OCI-LY1 (cell line): ENCODE measurements around the gene CSF2.

Experiments used
- H2AFZ ChIP-seq: fragments of 200-600 bp; sonication (generic), shearing (Covaris generic); 2 replicates; pipeline ENCODE4 v1.6.0; 2014; ENCODE audit warnings: antibody characterized with exemption, mild to moderate bottlenecking, low read length
- H3F3A ChIP-seq: fragments of 200-600 bp; sonication (generic), shearing (Covaris generic); 2 replicates; pipeline ENCODE4 v1.6.0; 2014; ENCODE audit warnings: mild to moderate bottlenecking, antibody characterized with exemption, low read length, moderate library complexity; ENCODE audit not compliant: insufficient read depth
- H3K27ac ChIP-seq: fragments of 200-600 bp; sonication (generic); 2 replicates; pipeline ENCODE4 v1.5.1; 2014; ENCODE audit warnings: low read length, mixed run types, mild to moderate bottlenecking, low read depth; ENCODE audit not compliant: poor library complexity, severe bottlenecking
- H3K27me3 ChIP-seq: fragments of 200-600 bp; sonication (generic); 2 replicates; pipeline ENCODE4 v1.6.0; 2014; ENCODE audit warnings: antibody characterized with exemption, mild to moderate bottlenecking, low read length, moderate library complexity; ENCODE audit not compliant: insufficient read depth
- H3K36me3 ChIP-seq: fragments of 200-600 bp; sonication (generic); 2 replicates; pipeline ENCODE4 v1.6.1; 2014; ENCODE audit warnings: mild to moderate bottlenecking, antibody characterized with exemption, low read length, moderate library complexity, mixed read lengths; ENCODE audit not compliant: insufficient read depth
- H3K4me1 ChIP-seq: fragments of 200-600 bp; sonication (generic); 2 replicates; pipeline ENCODE4 v1.5.1; 2014; ENCODE audit warnings: mild to moderate bottlenecking, low read length, moderate library complexity; ENCODE audit not compliant: insufficient read depth, severe bottlenecking
- H3K4me2 ChIP-seq: fragments of 200-600 bp; sonication (generic), shearing (Covaris generic); 2 replicates; pipeline ENCODE4 v1.6.1; 2014; ENCODE audit warnings: low read length
- H3K4me3 ChIP-seq: fragments of 200-600 bp; sonication (generic); 2 replicates; pipeline ENCODE4 v1.5.1; 2014; ENCODE audit warnings: low read length, low read depth, mild to moderate bottlenecking, mixed read lengths; ENCODE audit not compliant: poor library complexity, severe bottlenecking
- H3K79me2 ChIP-seq: fragments of 200-600 bp; shearing (Covaris generic); 2 replicates; pipeline ENCODE4 v1.6.1; 2016; ENCODE audit warnings: mixed run types, low read length, mixed read lengths; ENCODE audit not compliant: insufficient read depth
- H3K9ac ChIP-seq: fragments of 200-600 bp; sonication (generic), shearing (Covaris generic); 2 replicates; pipeline ENCODE4 v1.6.1; 2014; ENCODE audit warnings: mild to moderate bottlenecking, low read length, mixed read lengths
- H3K9me2 ChIP-seq: fragments of 200-600 bp; sonication (generic), shearing (Covaris generic); 2 replicates; pipeline ENCODE4 v1.6.1; 2014; ENCODE audit warnings: low read depth, mild to moderate bottlenecking, low read length, mixed read lengths
- H3K9me3 ChIP-seq: fragments of 200-600 bp; shearing (Covaris generic); 2 replicates; pipeline ENCODE4 v1.6.1; 2014; ENCODE audit warnings: low read length, mixed read lengths
- H4K20me1 ChIP-seq: fragments of 200-600 bp; sonication (generic), shearing (Covaris generic); 2 replicates; pipeline ENCODE4 v1.6.0; 2016; ENCODE audit warnings: mild to moderate bottlenecking, low read length; ENCODE audit not compliant: insufficient read depth
- CTCF ChIP-seq: fragments of 200-600 bp; sonication (generic), shearing (Covaris generic); IDR thresholded peaks from 2 replicates; pipeline ENCODE4 v1.5.1; 2017; ENCODE audit warnings: mild to moderate bottlenecking, antibody characterized with exemption, low read length, moderate library complexity, mixed read lengths
- EZH2 ChIP-seq: fragments of 200-600 bp; sonication (generic), shearing (Covaris generic); IDR thresholded peaks from 2 replicates; pipeline ENCODE4 v1.8.0; 2017; ENCODE audit warnings: borderline replicate concordance, mixed run types, mild to moderate bottlenecking, antibody characterized with exemption, low read length, moderate library complexity, mixed read lengths

The CSF2 gene

GRCh38 chr5:132064140-132064539 is 9.4 kb upstream of the CSF2 start:
- Histone ChIP-seq H3F3A (no peaks in the 10 kb centered on the region), H3K27me3 (no peaks in the 10 kb centered on the region), H2AFZ (no peak overlapping the region), H3K27ac (no peak overlapping the region), H3K4me3 (no peak overlapping the region), H3K79me2 (no peaks in the 10 kb centered on the region), H3K4me2 (no peak overlapping the region), H3K36me3 (no peaks in the 10 kb centered on the region), H3K4me1 (no peaks in the 10 kb centered on the region), H3K9me2 (no peaks in the 10 kb centered on the region), H3K9ac (no peak overlapping the region), H4K20me1 (no peaks in the 10 kb centered on the region), H3K9me3 (no peaks in the 10 kb centered on the region)
- TF ChIP-seq EZH2: no peak
- no peak for TF ChIP-seq CTCF

- no peak overlapping the region for H3K27ac ChIP-seq
- H3K4me1 ChIP-seq: no peaks in the 10 kb centered on the region
- no peaks in the 10 kb centered on the region for H3K9me3 ChIP-seq
- H2AFZ ChIP-seq: no peak overlapping the region
- no peak overlapping the region for H3K9ac ChIP-seq
- no peak overlapping the region for H3K4me2 ChIP-seq
- no peaks in the 10 kb centered on the region for H3K36me3 ChIP-seq
- H3K27me3 ChIP-seq: no peaks in the 10 kb centered on the region
- no peaks in the 10 kb centered on the region for H3K79me2 ChIP-seq
- H3F3A ChIP-seq: no peaks in the 10 kb centered on the region
- H3K4me3 ChIP-seq: no peak overlapping the region
- no peaks in the 10 kb centered on the region for H4K20me1 ChIP-seq
- no peaks in the 10 kb centered on the region for H3K9me2 ChIP-seq
- TF ChIP-seq EZH2 (no peak), CTCF (peak; percentile 84)
These were observed 8.8 kb upstream of the CSF2 start for GRCh38 chr5:132064738-132065331.

DNA sequence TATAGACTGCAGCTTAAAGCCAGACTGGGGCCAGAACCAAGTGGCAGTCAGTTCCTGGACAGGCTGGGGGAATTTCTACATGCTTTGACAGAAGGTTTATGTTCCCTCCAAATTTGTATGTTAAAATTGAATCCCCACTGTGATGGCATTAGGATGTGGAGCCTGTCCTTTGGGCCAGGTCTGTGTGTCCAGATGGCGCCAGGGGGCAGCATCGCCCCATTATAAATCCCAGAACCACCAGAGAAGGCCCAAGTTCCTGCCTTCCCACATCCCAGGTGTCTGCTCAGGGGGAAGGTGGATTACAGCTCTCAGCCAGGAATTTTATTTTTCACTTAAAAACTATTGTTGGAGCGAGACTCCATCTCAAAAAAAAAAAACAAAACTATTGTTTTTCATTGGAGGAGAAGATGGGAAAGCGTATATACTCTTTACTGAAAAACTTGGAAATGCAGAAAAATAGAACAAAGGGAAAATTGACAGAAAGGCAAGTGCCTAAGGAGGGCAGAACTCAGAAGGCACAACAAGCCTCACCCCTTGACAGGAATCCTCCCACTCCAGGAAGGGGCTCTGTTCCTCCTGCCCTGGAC is 8.1 kb upstream of the CSF2 start:
- H3K4me1 ChIP-seq: no peaks in the 10 kb centered on the region
- H3K27me3 ChIP-seq: no peaks in the 10 kb centered on the region
- H3K4me3 ChIP-seq: no peak overlapping the region
- H3K4me2 ChIP-seq: no peak overlapping the region
- no peaks in the 10 kb centered on the region for H3K9me2 ChIP-seq
- H3F3A ChIP-seq: no peaks in the 10 kb centered on the region
- H3K9ac ChIP-seq: no peak overlapping the region
- TF ChIP-seq CTCF (peak; percentile 45; the same call in 1 of the 2 replicates), EZH2 (no peak)
- no peaks in the 10 kb centered on the region for H3K79me2 ChIP-seq
- H3K9me3 ChIP-seq: no peaks in the 10 kb centered on the region
- H4K20me1 ChIP-seq: no peaks in the 10 kb centered on the region
- no peak overlapping the region for H3K27ac ChIP-seq
- H3K36me3 ChIP-seq: no peaks in the 10 kb centered on the region
- no peak overlapping the region for H2AFZ ChIP-seq
